B cell (primary cell): ENCODE measurements around the gene SDSL. TPM values are rescaled to one million over a fixed set of nuclear protein-coding genes. Genes with fewer than 3 reads are reported as not detected.

Experiments used
- ATAC-seq: fragments of 200-7000 bp; cut with Tn5 transposase; one replicate; pipeline ENCODE4 v1.10.0; 2021; ENCODE audit warnings: low read depth, mild to moderate bottlenecking, moderate number of reproducible peaks, moderate library complexity
- CTCF ChIA-PET: fragments of 350-600 bp; sonication (Branson Sonifier 250); formaldehyde crosslinking; loops from one replicate; lab custom pipeline; 2021; ENCODE audit warnings: antibody characterized with exemption, inconsistent platforms; lab: Charles Lee
- POLR2A ChIA-PET: fragments of 350-600 bp; sonication (Branson Sonifier 250); formaldehyde crosslinking; loops from one replicate; lab custom pipeline; 2021; ENCODE audit warnings: antibody characterized with exemption; lab: Charles Lee
- DNase-seq: peaks from one replicate; pipeline ENCODE4 v3.0.0; 2013
- H2AFZ ChIP-seq: 2 replicates; pipeline ENCODE4 v1.6.1; 2012; ENCODE audit warnings: mild to moderate bottlenecking, low read depth, low read length; ENCODE audit not compliant: insufficient read depth, poor library complexity, severe bottlenecking
- H3K27ac ChIP-seq, 2 donors: 1 replicate in 1 of 2; 2 replicates in 1 of 2; pipeline ENCODE4 v1.5.1; 2012 to 2013; ENCODE audit warnings: low read length in 2 of 2, mild to moderate bottlenecking in 2 of 2, moderate library complexity in 1 of 2
- H3K27me3 ChIP-seq, 4 experiments: fragments of 200-600 bp in 1 of 4; sonication (generic) in 1 of 4; replicated peaks in 1 of 4; 1 replicate in 2 of 4; 2 replicates in 2 of 4; pipeline versions ENCODE4 v1.6.1 to v1.7.0; 2013 to 2016; ENCODE audit warnings: low read length in 3 of 4, mild to moderate bottlenecking in 2 of 4, mixed read lengths in 1 of 4, moderate library complexity in 1 of 4; ENCODE audit not compliant: insufficient read depth in 4 of 4, control insufficient read depth in 3 of 4; ENCODE audit errors: control extremely low read depth in 1 of 4
- H3K36me3 ChIP-seq, 2 experiments: replicated peaks in 1 of 2; 1 replicate in 1 of 2; 2 replicates in 1 of 2; pipeline versions ENCODE4 v1.6.1 to v1.7.1; 2013; ENCODE audit warnings: low read length in 1 of 2; ENCODE audit not compliant: insufficient read depth in 2 of 2, control insufficient read depth in 1 of 2; ENCODE audit errors: control extremely low read depth in 1 of 2, extremely low read depth in 1 of 2
- H3K4me1 ChIP-seq, 2 donors: fragments of 200-600 bp in 1 of 2; sonication (generic) in 1 of 2; 1 replicate in 1 of 2; 2 replicates in 1 of 2; pipeline versions ENCODE4 v1.5.1 to v1.6.1; 2013 to 2017; ENCODE audit warnings: low read length in 2 of 2; ENCODE audit not compliant: control insufficient read depth in 2 of 2, insufficient read depth in 2 of 2
- H3K4me2 ChIP-seq: replicated peaks from 2 replicates; pipeline ENCODE3; 2012; ENCODE audit warnings: mild to moderate bottlenecking, low read depth, low read length; ENCODE audit not compliant: poor library complexity, severe bottlenecking
- H3K4me3 ChIP-seq, 5 experiments: fragments of 200-600 bp in 1 of 5; sonication (generic) in 1 of 5; 1 replicate in 3 of 5; 2 replicates in 2 of 5; pipeline versions ENCODE4 v1.5.1 to v1.7.0; 2011 to 2016; ENCODE audit warnings: low read length in 4 of 5, mild to moderate bottlenecking in 4 of 5, low read depth in 2 of 5, control low read depth in 1 of 5, moderate library complexity in 1 of 5; ENCODE audit not compliant: insufficient read depth in 1 of 5; ENCODE audit errors: control extremely low read depth in 1 of 5, extremely low read depth in 1 of 5
- H3K79me2 ChIP-seq: fragments of 200-600 bp; sonication (generic); one replicate; pipeline ENCODE4 v1.6.0; 2016; ENCODE audit warnings: low read length; ENCODE audit not compliant: control insufficient read depth, insufficient read depth
- H3K9ac ChIP-seq: fragments of 200-600 bp; sonication (generic); 2 replicates; pipeline ENCODE4 v1.6.1; 2017; ENCODE audit warnings: mild to moderate bottlenecking, low read length, moderate library complexity
- H3K9me3 ChIP-seq, 3 donors: one replicate each; pipeline versions ENCODE4 v1.6.1 to v1.7.1; 2013; ENCODE audit warnings: low read length in 2 of 3; ENCODE audit not compliant: control insufficient read depth in 2 of 3, insufficient read depth in 1 of 3; ENCODE audit errors: control extremely low read depth in 1 of 3
- H4K20me1 ChIP-seq: 2 replicates; pipeline ENCODE4 v1.6.0; 2012; ENCODE audit warnings: mild to moderate bottlenecking, low read length; ENCODE audit not compliant: insufficient read depth, control insufficient read depth, poor library complexity, severe bottlenecking
- H3K27ac Mint-ChIP-seq: one replicate; pipeline ENCODE4 v1.8.0; 2021; ENCODE audit warnings: mixed read lengths
- H3K27me3 Mint-ChIP-seq: one replicate; pipeline ENCODE4 v1.8.0; 2021; ENCODE audit warnings: mixed read lengths
- H3K4me1 Mint-ChIP-seq: one replicate; pipeline ENCODE4 v1.8.0; 2021; ENCODE audit warnings: mixed read lengths
- H3K4me3 Mint-ChIP-seq: one replicate; pipeline ENCODE4 v1.8.0; 2021; ENCODE audit warnings: mixed read lengths
- H3K9me3 Mint-ChIP-seq: one replicate; pipeline ENCODE4 v1.8.0; 2022; ENCODE audit warnings: mixed read lengths; ENCODE audit not compliant: insufficient read depth
- EZH2 ChIP-seq: IDR thresholded peaks from 2 replicates; pipeline ENCODE4 v1.6.1; 2012; ENCODE audit warnings: borderline replicate concordance, low read depth, mild to moderate bottlenecking, moderate library complexity, low read length; ENCODE audit not compliant: insufficient read depth, poor library complexity, severe bottlenecking
- WGBS: methylation state at CpG from one replicate; pipeline ENCODE4 v1.1.5; 2013; ENCODE audit warnings: missing lambda C conversion rate; ENCODE audit not compliant: insufficient coverage; 5-methylcytosine and 5-hydroxymethylcytosine counted together
- intact Hi-C: fragments of 100-400 bp; cut with micrococcal nuclease; formaldehyde crosslinking; loops from one replicate; pipeline ENCODE4 v1.10.0; 2022
- polyA plus RNA-seq: library from polyadenylated mRNA; depleted of rRNA; stranded (reverse); fragments of >200 nt; gene quantifications from 2 replicates; pipeline ENCODE4 v1.2.3, GENCODE V29; 2012
- total RNA-seq, 2 donors: library from RNA; stranded (reverse); fragments of 120-200 nt in 1 of 2; gene quantifications; 1 replicate in 1 of 2; 2 replicates in 1 of 2; pipeline versions ENCODE4 v1.2.3 to v1.2.4, GENCODE V29; 2013 to 2022
- TF ChIP-seq, protein P1 (sequence below): fragments of 200-600 bp; IDR thresholded peaks from one replicate; pipeline ENCODE4 v1.8.0; 2022; ENCODE audit warnings: antibody characterized with exemption, mild to moderate bottlenecking

Gene SDSL
- total and polyA plus RNA-seq, 2 donors (not counting 1 experiment from before 2014, with no cell fraction given), result 0.15 to 0.64 TPM

DNA sequence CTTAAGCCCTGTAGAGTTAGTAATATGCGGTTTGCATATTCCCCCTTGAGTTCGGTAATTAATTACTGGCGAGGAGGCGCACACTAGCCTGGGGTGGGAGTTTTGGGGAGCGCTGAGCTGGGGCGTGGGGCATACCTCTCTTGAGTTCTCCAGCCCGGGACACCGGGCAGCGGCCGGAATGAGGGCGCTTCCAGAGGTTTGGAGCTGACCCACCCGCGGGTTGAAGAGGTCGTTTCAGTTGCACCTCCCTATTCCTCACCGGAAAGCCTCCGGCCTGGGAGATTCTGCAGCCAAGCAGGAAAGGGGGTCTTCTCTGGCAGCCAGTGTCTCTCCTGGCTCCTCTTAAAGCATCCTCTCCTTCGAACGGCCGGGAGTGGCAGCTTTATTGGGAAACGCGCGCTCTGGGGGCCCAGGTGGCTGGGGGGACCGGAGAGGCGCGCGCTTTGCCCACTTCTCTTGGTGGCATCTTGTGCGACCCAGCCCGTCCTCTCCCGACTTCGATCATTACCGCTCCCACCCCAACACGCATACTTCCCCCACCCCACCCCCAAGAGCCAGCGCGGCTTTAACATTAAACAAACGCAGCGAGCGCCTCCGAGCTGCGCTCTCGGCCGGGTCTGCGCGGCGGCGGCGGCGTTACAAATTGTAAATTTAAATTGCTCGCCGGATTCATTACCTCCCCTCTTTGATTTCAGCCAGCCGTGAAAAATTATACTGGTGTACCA lies 53.4 kb downstream of the SDSL start:
- H3K36me3 ChIP-seq, result no peaks in the 10 kb centered on the region
- CTCF ChIA-PET, result no interaction called here
- no peaks in the 10 kb centered on the region for H4K20me1 ChIP-seq
- intact Hi-C loops, result no loop called here
- Mint-ChIP-seq H3K4me1 (peaks cover 21% of the 10 kb centered on the region), H3K9me3 (peaks cover 2% of the 10 kb centered on the region), H3K27me3 (peaks cover 70% of the 10 kb centered on the region), H3K4me3 (no peak overlapping the region), H3K27ac (no peak overlapping the region)
- H2AFZ ChIP-seq, result no peak overlapping the region
- H3K27me3 ChIP-seq, result peaks cover 0 to 92% (median 68%) of the 10 kb centered on the region in 4 experiments
- H3K27ac ChIP-seq, result no peak overlapping the region
- H3K79me2 ChIP-seq, result no peaks in the 10 kb centered on the region
- 11% methylated on average over 42 of the region's 50 CpGs for WGBS
- no peak overlapping the region for H3K4me3 ChIP-seq
- peaks cover 0 to 30% (median 0%) of the 10 kb centered on the region in 3 donors for H3K9me3 ChIP-seq
- POLR2A ChIA-PET, result no interaction called here
- TF ChIP-seq EZH2, result no peak
- TF ChIP-seq, protein P1, sequence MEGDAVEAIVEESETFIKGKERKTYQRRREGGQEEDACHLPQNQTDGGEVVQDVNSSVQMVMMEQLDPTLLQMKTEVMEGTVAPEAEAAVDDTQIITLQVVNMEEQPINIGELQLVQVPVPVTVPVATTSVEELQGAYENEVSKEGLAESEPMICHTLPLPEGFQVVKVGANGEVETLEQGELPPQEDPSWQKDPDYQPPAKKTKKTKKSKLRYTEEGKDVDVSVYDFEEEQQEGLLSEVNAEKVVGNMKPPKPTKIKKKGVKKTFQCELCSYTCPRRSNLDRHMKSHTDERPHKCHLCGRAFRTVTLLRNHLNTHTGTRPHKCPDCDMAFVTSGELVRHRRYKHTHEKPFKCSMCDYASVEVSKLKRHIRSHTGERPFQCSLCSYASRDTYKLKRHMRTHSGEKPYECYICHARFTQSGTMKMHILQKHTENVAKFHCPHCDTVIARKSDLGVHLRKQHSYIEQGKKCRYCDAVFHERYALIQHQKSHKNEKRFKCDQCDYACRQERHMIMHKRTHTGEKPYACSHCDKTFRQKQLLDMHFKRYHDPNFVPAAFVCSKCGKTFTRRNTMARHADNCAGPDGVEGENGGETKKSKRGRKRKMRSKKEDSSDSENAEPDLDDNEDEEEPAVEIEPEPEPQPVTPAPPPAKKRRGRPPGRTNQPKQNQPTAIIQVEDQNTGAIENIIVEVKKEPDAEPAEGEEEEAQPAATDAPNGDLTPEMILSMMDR, result no peak
- ATAC-seq, result no peak
- H3K9ac ChIP-seq, result no peak overlapping the region
- DNase-seq, result no peak
- no peak overlapping the region for H3K4me2 ChIP-seq
- peaks cover 4 to 13% of the 10 kb centered on the region in 2 donors for H3K4me1 ChIP-seq
